Mammary epithelial cell (primary cell): ENCODE data around the gene CPNE2.

Source experiments
- CTCF ChIP-seq, 2 donors: IDR thresholded peaks in 1 of 2; conservative IDR thresholded peaks in 1 of 2; 2 replicates each; pipeline ENCODE4 v1.5.1; 2011 to 2012; ENCODE audit warnings: inconsistent platforms in 2 of 2, low read length in 2 of 2, mild to moderate bottlenecking in 2 of 2, control low read depth in 1 of 2, low read depth in 1 of 2; ENCODE audit not compliant: insufficient read depth in 1 of 2; ENCODE audit errors: extremely low read depth in 1 of 2
- EZH2 ChIP-seq: IDR thresholded peaks from 2 replicates; pipeline ENCODE4 v1.6.1; 2012; ENCODE audit warnings: low read length, inconsistent platforms, borderline replicate concordance

GRCh38 chr16:57048095-57048494, 44.3 kb upstream of the CPNE2 start:
- TF ChIP-seq CTCF (conservative IDR thresholded peaks at IDR 0.05 in 1 of 2, IDR thresholded peaks at IDR 0.05 in 1 of 2; ENCODE audit: extremely low read depth in 1 of 2, insufficient read depth in 1 of 2, low read depth in 1 of 2, low read length in 2 of 2) (no peak), EZH2 (no peak)
